Smooth muscle cell (in vitro differentiated cells): ENCODE measurements around the gene PDE7B. TPM values are rescaled to one million over a fixed set of nuclear protein-coding genes. Genes with fewer than 3 reads are reported as not detected.

Source experiments
- DNase-seq: peaks from one replicate; lab custom pipeline; 2025; ENCODE audit not compliant: unreplicated experiment; lab: John Stamatoyannopoulos, UW
- H2AFZ ChIP-seq: fragments of 200-600 bp; sonication (generic); 2 replicates; pipeline ENCODE4 v1.6.0; 2016; ENCODE audit warnings: antibody characterized with exemption, low read depth, mild to moderate bottlenecking
- H3F3A ChIP-seq: fragments of 200-600 bp; sonication (generic); 2 replicates; pipeline ENCODE4 v1.6.0; 2017; ENCODE audit warnings: antibody characterized with exemption, low read depth
- H3K27ac ChIP-seq: fragments of 200-600 bp; sonication (generic); 2 replicates; pipeline ENCODE4 v1.5.1; 2016; ENCODE audit warnings: low read depth, mild to moderate bottlenecking
- H3K27me3 ChIP-seq: fragments of 200-600 bp; sonication (generic); 2 replicates; pipeline ENCODE4 v1.6.1; 2016; ENCODE audit warnings: low read depth, mild to moderate bottlenecking
- H3K36me3 ChIP-seq: fragments of 200-600 bp; sonication (generic); 2 replicates; pipeline ENCODE4 v1.5.1; 2016; ENCODE audit warnings: low read depth
- H3K4me1 ChIP-seq: fragments of 200-600 bp; sonication (generic); 2 replicates; pipeline ENCODE4 v1.5.1; 2016; ENCODE audit warnings: low read depth
- H3K4me2 ChIP-seq: fragments of 200-600 bp; sonication (generic); 2 replicates; pipeline ENCODE4 v1.6.0; 2016; ENCODE audit warnings: mild to moderate bottlenecking
- H3K4me3 ChIP-seq: fragments of 200-600 bp; sonication (generic); 2 replicates; pipeline ENCODE4 v1.5.1; 2016; ENCODE audit warnings: mild to moderate bottlenecking
- H3K79me2 ChIP-seq: fragments of 200-600 bp; sonication (generic); 2 replicates; pipeline ENCODE4 v1.6.0; 2016; ENCODE audit warnings: low read depth, mild to moderate bottlenecking
- H3K9ac ChIP-seq: fragments of 200-600 bp; sonication (generic); 2 replicates; pipeline ENCODE4 v1.6.0; 2016; ENCODE audit warnings: low read depth
- H3K9me3 ChIP-seq: fragments of 200-600 bp; sonication (generic); replicated peaks from 2 replicates; pipeline ENCODE4 v1.5.1; 2016; ENCODE audit warnings: low read depth
- H4K20me1 ChIP-seq: fragments of 200-600 bp; sonication (generic); 2 replicates; pipeline ENCODE4 v1.6.0; 2016; ENCODE audit warnings: low read depth
- CTCF ChIP-seq: fragments of 200-600 bp; sonication (generic); IDR thresholded peaks from 2 replicates; pipeline ENCODE4 v1.5.1; 2017; ENCODE audit warnings: borderline replicate concordance, mild to moderate bottlenecking, antibody characterized with exemption; ENCODE audit not compliant: insufficient read depth, poor library complexity, severe bottlenecking
- WGBS: methylation state at CpG from one replicate; pipeline ENCODE4 v1.1.7; 2016; ENCODE audit warnings: low lambda C conversion rate; 5-methylcytosine and 5-hydroxymethylcytosine counted together
- polyA plus RNA-seq: library from polyadenylated mRNA; unstranded; fragments of >200 nt; fragmentation: Nextera tagmentation; extraction: Ambion mirVana; gene quantifications from 2 replicates; pipeline ENCODE4 v1.2.1, GENCODE V29; 2016
- total RNA-seq: library from RNA; depleted of rRNA; stranded (reverse); fragments of >200 nt; gene quantifications from 2 replicates; pipeline ENCODE4 v1.2.3, GENCODE V29; 2014

Gene PDE7B
- total and polyA plus RNA-seq, 2 experiments from 2014 or later: 23.5 to 36.9 TPM

- Histone ChIP-seq H3K4me1 (no peaks in the 10 kb centered on the region), H3K4me2 (no peak overlapping the region)
- 86% methylated on average over 6 of the region's 6 CpGs for WGBS
Measured at GRCh38 chr6:136087986-136088385, 236.5 kb downstream of the PDE7B start.

GRCh38 chr6:136088693-136089092 lies 237.2 kb downstream of the PDE7B start:
- H3K79me2 ChIP-seq: peaks cover 56% of the 10 kb centered on the region
- H3K9me3 ChIP-seq: no peaks in the 10 kb centered on the region
- H3K4me2 ChIP-seq: no peak overlapping the region
- no peak for DNase-seq
- no peaks in the 10 kb centered on the region for H3K27me3 ChIP-seq
- no peak overlapping the region for H2AFZ ChIP-seq
- H3K27ac ChIP-seq: no peak overlapping the region
- TF ChIP-seq CTCF: no peak
- H3F3A ChIP-seq: no peaks in the 10 kb centered on the region
- H3K4me1 ChIP-seq: no peaks in the 10 kb centered on the region
- no peak overlapping the region for H3K4me3 ChIP-seq
- H3K9ac ChIP-seq: no peak overlapping the region
- H4K20me1 ChIP-seq: peaks cover 13% of the 10 kb centered on the region
- no peaks in the 10 kb centered on the region for H3K36me3 ChIP-seq
- 86% methylated on average over 5 of the region's 5 CpGs for WGBS

More at GRCh38 chr6:136087986-136088385, 236.5 kb downstream of the PDE7B start:
- no peak overlapping the region for H3K4me3 ChIP-seq
- H4K20me1 ChIP-seq: peaks cover 13% of the 10 kb centered on the region
- H3K36me3 ChIP-seq: no peaks in the 10 kb centered on the region
- H2AFZ ChIP-seq: no peak overlapping the region
- peak overlapping the region; percentile 28 for H3K27ac ChIP-seq
- no peak for DNase-seq
- H3K9ac ChIP-seq: no peak overlapping the region
- H3K79me2 ChIP-seq: peaks cover 60% of the 10 kb centered on the region
- no peaks in the 10 kb centered on the region for H3K9me3 ChIP-seq
- no peaks in the 10 kb centered on the region for H3F3A ChIP-seq
- TF ChIP-seq CTCF: no peak
- no peaks in the 10 kb centered on the region for H3K27me3 ChIP-seq

- 40% methylated on average over 6 of the region's 6 CpGs for WGBS
- Histone ChIP-seq H3K9me3 (no peaks in the 10 kb centered on the region), H3K27ac (no peak overlapping the region), H3K4me3 (no peak overlapping the region), H2AFZ (no peak overlapping the region), H3K4me2 (peak overlapping the region; percentile 1), H3F3A (no peaks in the 10 kb centered on the region), H4K20me1 (peaks cover 13% of the 10 kb centered on the region), H3K36me3 (no peaks in the 10 kb centered on the region), H3K27me3 (no peaks in the 10 kb centered on the region), H3K9ac (no peak overlapping the region), H3K79me2 (peaks cover 48% of the 10 kb centered on the region), H3K4me1 (no peaks in the 10 kb centered on the region)
- TF ChIP-seq CTCF: no peak
- DNase-seq: no peak
Measured at GRCh38 chr6:136089876-136090275, 238.4 kb downstream of the PDE7B start.

GRCh38 chr6:136090929-136091328 lies 239.4 kb downstream of the PDE7B start:
- Histone ChIP-seq H3K4me1 (no peaks in the 10 kb centered on the region), H3F3A (no peaks in the 10 kb centered on the region), H4K20me1 (peaks cover 8% of the 10 kb centered on the region), H3K79me2 (peaks cover 51% of the 10 kb centered on the region), H3K9me3 (no peaks in the 10 kb centered on the region), H3K27ac (no peak overlapping the region), H3K4me2 (no peak overlapping the region), H3K36me3 (no peaks in the 10 kb centered on the region), H3K9ac (no peak overlapping the region), H3K27me3 (no peaks in the 10 kb centered on the region), H2AFZ (no peak overlapping the region), H3K4me3 (no peak overlapping the region)
- 94% methylated on average over 1 of the region's 1 CpG for WGBS
- no peak for DNase-seq
- no peak for TF ChIP-seq CTCF
